HepG2 (cell line): ENCODE results near the gene CLCC1.

Experiments
- CEBPB ChIP-seq: IDR thresholded peaks from 2 replicates; pipeline ENCODE4 v1.6.1; 2011; ENCODE audit warnings: low read depth, low read length, improper control_type of control experiment, borderline replicate concordance
- FOSL1 ChIP-seq: sonication (generic); formaldehyde crosslinking; IDR thresholded peaks from 2 replicates; pipeline ENCODE4 v1.9.0; 2021; ENCODE audit warnings: missing genetic modification reagents, borderline replicate concordance
- HNF1A ChIP-seq, 2 experiments: sonication (generic) in 1 of 2; formaldehyde crosslinking in 1 of 2; IDR thresholded peaks; 2 replicates each; pipeline versions ENCODE4 v1.4.0 to v1.6.1; 2016 to 2020; ENCODE audit warnings: borderline replicate concordance in 1 of 2, low read depth in 1 of 2, mild to moderate bottlenecking in 1 of 2, missing genetic modification reagents in 1 of 2
- JUND ChIP-seq: sonication (generic); formaldehyde crosslinking; IDR thresholded peaks from 2 replicates; pipeline ENCODE4 v1.8.0; 2022; ENCODE audit warnings: mild to moderate bottlenecking, missing genetic modification reagents
- POLR2AphosphoS5 ChIP-seq: IDR thresholded peaks from 2 replicates; pipeline ENCODE4 v1.6.1; 2012; ENCODE audit warnings: low read depth, low read length
- SAFB2 ChIP-seq: sonication (generic); formaldehyde crosslinking; IDR thresholded peaks from 2 replicates; pipeline ENCODE4 v1.5.1; 2020; ENCODE audit warnings: missing genetic modification reagents, low read depth, mild to moderate bottlenecking, borderline replicate concordance
- SALL2 ChIP-seq: sonication (generic); formaldehyde crosslinking; IDR thresholded peaks from 2 replicates; pipeline ENCODE4 v1.8.1; 2023; ENCODE audit warnings: mild to moderate bottlenecking, missing genetic modification reagents, inconsistent platforms
- ZNF407 ChIP-seq: sonication (generic); formaldehyde crosslinking; IDR thresholded peaks from one replicate; pipeline ENCODE4 v1.5.1; 2020; ENCODE audit warnings: mild to moderate bottlenecking, missing genetic modification reagents; ENCODE audit errors: not compliant biosample characterization
- ZNF788 ChIP-seq: sonication (generic); formaldehyde crosslinking; IDR thresholded peaks from 2 replicates; pipeline ENCODE4 v1.5.0; 2020; ENCODE audit warnings: mild to moderate bottlenecking, missing genetic modification reagents, borderline replicate concordance

- TF ChIP-seq SAFB2 (no peak; the same call in 1 of the 2 replicates), ZNF407 (CRISPR knock-in tag) (peak; percentile 42), JUND (CRISPR knock-in tag) (0 out of 2 replicates have a peak, but pooled peaks have one; percentile 53), ZNF788 (peak; percentile 14; the same call in 1 of the 2 replicates), POLR2AphosphoS5 (peak; percentile 88), HNF1A (IDR thresholded peaks at IDR 0.05; ENCODE audit: low read depth) (no peak), HNF1A (CRISPR knock-in tag; IDR thresholded peaks at IDR 0.05; ENCODE audit: borderline replicate concordance) (peak; percentile 45; the same call in 1 of the 2 replicates), SALL2 (CRISPR knock-in tag) (peak; percentile 81; the same call in 1 of the 2 replicates), FOSL1 (CRISPR knock-in tag) (no peak), CEBPB (no peak)
Measured at GRCh38 chr1:108963052-108963686, at the start of gene CLCC1.
